Measurements from ENCODE around the gene SCARB1.

SCARB1 gene

GRCh38 chr12:124742678-124743077, 121.0 kb downstream of the SCARB1 start:
- peak; percentile 37 to 69 for DNase-seq

GRCh38 chr12:124742111-124742510, 121.6 kb downstream of the SCARB1 start:
- DNase-seq = peak; percentile 80 to 87

GRCh38 chr12:124741211-124741610, 122.5 kb downstream of the SCARB1 start:
- DNase-seq = no peak

GRCh38 chr12:124740691-124741137, 123.0 kb downstream of the SCARB1 start:
- DNase-seq = peak in 1 of 2 experiments; percentile 45

- no peak for DNase-seq
Measured at GRCh38 chr12:124739953-124740561, 123.6 kb downstream of the SCARB1 start.

GRCh38 chr12:124738636-124739467, 124.8 kb downstream of the SCARB1 start:
- no peak for DNase-seq

- no peak for DNase-seq
Measured at GRCh38 chr12:124737772-124738635, 125.7 kb downstream of the SCARB1 start.

- DNase-seq = no peak
Measured at GRCh38 chr12:124737040-124737419, 126.6 kb downstream of the SCARB1 start.

- no peak for DNase-seq
Measured at GRCh38 chr12:124736115-124737039, 127.3 kb downstream of the SCARB1 start.

GRCh38 chr12:124734224-124734788, 129.4 kb downstream of the SCARB1 start:
- peak; percentile 89 to 93 for DNase-seq

- DNase-seq = no peak
Measured at GRCh38 chr12:124733086-124733485, 130.6 kb downstream of the SCARB1 start.

- no peak for DNase-seq
Measured at GRCh38 chr12:124732275-124733075, 131.2 kb downstream of the SCARB1 start.

- DNase-seq = no peak
Measured at GRCh38 chr12:124731869-124732268, 131.8 kb downstream of the SCARB1 start.

- DNase-seq = no peak
Measured at GRCh38 chr12:124730455-124730932, 133.2 kb downstream of the SCARB1 start.

GRCh38 chr12:124727922-124728321, 135.7 kb downstream of the SCARB1 start:
- DNase-seq = peak; percentile 38 to 75

GRCh38 chr12:124727264-124727800, 136.3 kb downstream of the SCARB1 start:
- DNase-seq = no peak
